GM18498 (cell line): Measurements from ENCODE around the gene WDR5.

ENCODE experiments used
- ATAC-seq: cut with Tn5 transposase; IDR thresholded peaks from one replicate; pipeline ENCODE4 v1.9.1; 2021; ENCODE audit warnings: mild to moderate bottlenecking, moderate library complexity; ENCODE audit not compliant: unreplicated experiment

WDR5 gene

GRCh38 chr9:134204991-134205578 is 69.2 kb downstream of the WDR5 start:
- ATAC-seq = no peak

GRCh38 chr9:134205672-134206310 is 69.9 kb downstream of the WDR5 start:
- no peak for ATAC-seq

GRCh38 chr9:134206311-134207300 is 70.7 kb downstream of the WDR5 start:
- no peak for ATAC-seq

- ATAC-seq = no peak
These were observed 72.5 kb downstream of the WDR5 start for GRCh38 chr9:134208310-134208841.

GRCh38 chr9:134208981-134209725 is 73.3 kb downstream of the WDR5 start:
- no peak for ATAC-seq
